Measurements from ENCODE around the gene CGB8. TPM values are rescaled to one million over a fixed set of nuclear protein-coding genes. Genes with fewer than 3 reads are reported as not detected.
"Not testable (repeated sequence)": the region's sequence is repeated elsewhere in the genome, so short reads cannot be mapped to it uniquely, and the experiment has no call there.

CGB8 gene
- total and polyA plus RNA-seq, 2 of the 4 experiments (the other 2 are of a cell fraction): 0.48 TPM; not detected in 1

GRCh38 chr19:49024233-49024632 is 24.7 kb downstream of the CGB8 start, which contains the start of gene CGB3:
Gene CGB3, minus strand, starts transcription at chr19:49024333. Its CDS starts 362 bp downstream, at chr19:49023971.
- H2BK20ac ChIP-seq (ENCODE audit: low read depth, low read length); H3K27me3 ChIP-seq (ENCODE audit: control insufficient read depth, insufficient read depth, low read length); CTCF ChIA-PET; H2BK15ac ChIP-seq (ENCODE audit: low read depth, low read length); H2AK5ac ChIP-seq (ENCODE audit: low read depth, low read length); dilution Hi-C loops (cut with HindIII; ENCODE audit: low sequenced_read_pairs, unreplicated experiment); H4K91ac ChIP-seq (ENCODE audit: insufficient read depth, low read depth, low read length); H2AFZ ChIP-seq (replicated peaks; ENCODE audit: low read length, poor library complexity); H3K36me3 ChIP-seq (ENCODE audit: control insufficient read depth, insufficient read depth, low read length); H3K18ac ChIP-seq (ENCODE audit: low read depth, low read length); H3K9ac ChIP-seq (ENCODE audit: low read depth, low read length); H3K4me1 ChIP-seq (ENCODE audit: control insufficient read depth, insufficient read depth, low read length); in situ Hi-C loops (cut with MboI; ENCODE audit: low sequenced_read_pairs); H3K4me3 ChIP-seq (ENCODE audit: insufficient read depth, low read depth, low read length); H2AK9ac ChIP-seq (replicated peaks; ENCODE audit: low read depth, low read length, poor library complexity); BruUV-seq (replicated peaks); H3K23ac ChIP-seq (ENCODE audit: low read depth, low read length); H3K4me2 ChIP-seq (ENCODE audit: low read depth, low read length); H3K27ac ChIP-seq (ENCODE audit: insufficient read depth, low read length); H3K9me3 ChIP-seq (ENCODE audit: control insufficient read depth, insufficient read depth, low read length); DNase-seq; H3K4ac ChIP-seq (ENCODE audit: low read depth, low read length); POLR2A ChIA-PET (ENCODE audit: unreplicated experiment); H3K56ac ChIP-seq (ENCODE audit: extremely low read depth, insufficient read depth, low read length); H3K14ac ChIP-seq (replicated peaks; ENCODE audit: low read depth, low read length); H2BK120ac ChIP-seq (ENCODE audit: low read depth, low read length); ATAC-seq (ENCODE audit: low read depth); H3K9me1 ChIP-seq (ENCODE audit: insufficient read depth, low read length); H4K5ac ChIP-seq (ENCODE audit: low read depth, low read length); H3K79me1 ChIP-seq (ENCODE audit: low read depth in 1 of 2, low read length in 2 of 2); H4K20me1 ChIP-seq (ENCODE audit: insufficient read depth, low read length); H4K8ac ChIP-seq (ENCODE audit: low read depth in 2 of 2, low read length in 2 of 2); intact Hi-C loops (cut with micrococcal nuclease); H2BK5ac ChIP-seq (ENCODE audit: low read depth, low read length, poor library complexity, severe bottlenecking): not testable (repeated sequence)
- WGBS, 2 experiments (ENCODE audit: extremely low coverage in 2 of 2, insufficient read length in 1 of 2): no CpG with 5 or more reads among the region's 15 CpGs

All from IMR-90 (cell line).